ENCODE results near the gene BCL2A1. TPM values are rescaled to one million over a fixed set of nuclear protein-coding genes. Genes with fewer than 3 reads are reported as not detected.
"Not testable (repeated sequence)": the region's sequence is repeated elsewhere in the genome, so short reads cannot be mapped to it uniquely, and the experiment has no call there.

BCL2A1 gene
- total RNA-seq, 1 experiment from 2014 or later: not detected

DNA sequence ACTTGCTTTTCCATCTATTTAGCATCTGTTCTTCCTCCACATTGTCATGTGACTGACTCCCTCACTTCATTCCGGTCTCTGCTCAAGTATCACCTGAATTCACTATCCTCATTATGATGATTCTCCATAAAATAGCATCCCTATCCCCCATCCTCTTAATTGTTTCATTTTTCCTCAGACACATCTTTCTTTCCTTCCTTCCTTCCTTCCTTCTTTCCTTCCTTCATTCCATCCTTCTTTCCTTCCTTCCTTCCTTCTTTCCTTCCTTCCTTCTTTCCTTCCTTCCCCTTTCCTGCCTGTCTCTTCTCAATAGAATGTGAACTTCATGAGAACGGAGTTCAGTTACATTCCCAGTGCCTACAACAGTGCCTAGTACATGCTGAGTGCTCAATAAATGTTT, 41.6 kb downstream of the BCL2A1 start:
- Histone ChIP-seq H3K23ac (ENCODE audit: insufficient read length, low read depth, low read length) (no peak overlapping the region), H3K79me2 (ENCODE audit: insufficient read depth, low read length) (no peaks in the 10 kb centered on the region), H2BK12ac (ENCODE audit: insufficient read length, low read depth, low read length) (no peak overlapping the region), H2AFZ (ENCODE audit: low read length) (no peak overlapping the region), H4K5ac (ENCODE audit: insufficient read length, low read depth, low read length) (no peak overlapping the region), H3K23me2 (ENCODE audit: insufficient read length, low read depth, low read length, poor library complexity, severe bottlenecking) (no peaks in the 10 kb centered on the region), H3K14ac (ENCODE audit: insufficient read depth, low read length) (no peak overlapping the region), H4K91ac (ENCODE audit: insufficient read length, low read depth, low read length) (no peak overlapping the region), H3T11ph (ENCODE audit: low read length) (no peak overlapping the region), H2BK5ac (ENCODE audit: insufficient read length, low read length) (no peak overlapping the region), H3K9me3 (ENCODE audit: control insufficient read depth, low read depth, low read length) (no peaks in the 10 kb centered on the region), H3K4me2 (ENCODE audit: insufficient read depth, insufficient read length, low read length) (no peak overlapping the region), H3K9ac (ENCODE audit: extremely low read depth, insufficient read length, low read length) (no peak overlapping the region), H3K56ac (ENCODE audit: insufficient read length, low read depth, low read length) (no peak overlapping the region), H4K20me1 (ENCODE audit: control insufficient read depth, insufficient read depth, insufficient read length) (peaks cover 3% of the 10 kb centered on the region), H2BK20ac (ENCODE audit: low read depth, low read length, poor library complexity, severe bottlenecking) (no peak overlapping the region), H3K27me3 (ENCODE audit: insufficient read depth, low read length) (no peaks in the 10 kb centered on the region), H2AK5ac (ENCODE audit: insufficient read length, low read length) (no peak overlapping the region), H2BK15ac (ENCODE audit: low read depth, low read length) (no peak overlapping the region), H2BK120ac (ENCODE audit: low read depth, low read length, poor library complexity, severe bottlenecking) (no peak overlapping the region), H3K27ac (ENCODE audit: insufficient read length, low read depth, low read length) (no peak overlapping the region), H3K18ac (ENCODE audit: insufficient read length, low read depth, low read length) (no peak overlapping the region), H3K4ac (ENCODE audit: low read depth, low read length) (no peak overlapping the region), H3K4me1 (ENCODE audit: insufficient read depth, low read length) (no peaks in the 10 kb centered on the region), H4K8ac (replicated peaks; ENCODE audit: insufficient read length, low read depth, low read length) (no peak overlapping the region), H3K79me1 (ENCODE audit: insufficient read depth, low read depth, low read length, poor library complexity, severe bottlenecking) (no peaks in the 10 kb centered on the region)
- Mint-ChIP-seq H3K4me1 (no peaks in the 10 kb centered on the region), H3K36me3 (ENCODE audit: insufficient read depth in 1 of 3, low read depth in 3 of 3) (peaks cover 6 to 9% (median 7%) of the 10 kb centered on the region in 3 experiments; a peak in 5 of 7 replicates), H3K27ac (no peak overlapping the region), H3K27me3 (ENCODE audit: low read depth) (peaks cover 16% of the 10 kb centered on the region), H3K4me3 (no peak overlapping the region), H3K9me3 (peaks cover 4 to 8% of the 10 kb centered on the region in 2 experiments; a peak in 4 of 5 replicates)
- WGBS (ENCODE audit: extremely low coverage, insufficient read length, low lambda C conversion rate): no CpG with 5 or more reads among the region's 2 CpGs
- TF ChIP-seq CTCF (conservative IDR thresholded peaks at IDR 0.05): no peak
- no peak for DNase-seq

DNA sequence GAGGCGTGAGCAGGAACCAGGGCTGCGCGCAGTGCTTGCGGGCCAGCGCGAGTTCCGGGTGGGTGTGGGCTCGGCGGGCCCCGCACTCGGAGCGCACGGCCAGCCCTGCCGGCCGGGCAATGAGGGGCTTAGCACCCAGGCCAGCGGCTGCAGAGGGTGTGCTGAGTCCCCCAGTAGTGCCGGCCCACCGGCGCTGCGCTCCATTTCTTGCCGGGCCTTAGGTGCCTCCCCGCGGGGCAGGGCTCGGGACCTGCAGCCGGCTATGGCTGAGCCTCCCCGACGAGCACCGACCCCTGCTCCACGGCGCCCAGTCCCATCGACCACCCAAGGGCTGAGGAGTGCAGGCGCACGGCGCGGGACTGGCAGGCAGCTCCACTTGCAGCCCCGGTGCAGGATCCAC, 44.9 kb downstream of the BCL2A1 start:
- not testable (repeated sequence) for H2AFZ ChIP-seq (ENCODE audit: low read length); H3K23ac ChIP-seq (ENCODE audit: insufficient read length, low read depth, low read length); H3K9ac ChIP-seq (ENCODE audit: extremely low read depth, insufficient read length, low read length); H2BK15ac ChIP-seq (ENCODE audit: low read depth, low read length); H2AK5ac ChIP-seq (ENCODE audit: insufficient read length, low read length); H3K18ac ChIP-seq (ENCODE audit: insufficient read length, low read depth, low read length); H3K27ac ChIP-seq (ENCODE audit: insufficient read length, low read depth, low read length); H3K23me2 ChIP-seq (ENCODE audit: insufficient read length, low read depth, low read length, poor library complexity, severe bottlenecking); H3K27ac Mint-ChIP-seq; H3K14ac ChIP-seq (ENCODE audit: insufficient read depth, low read length); H4K20me1 ChIP-seq (ENCODE audit: control insufficient read depth, insufficient read depth, insufficient read length); H3K4ac ChIP-seq (ENCODE audit: low read depth, low read length); H4K91ac ChIP-seq (ENCODE audit: insufficient read length, low read depth, low read length); H3K9me3 ChIP-seq (ENCODE audit: control insufficient read depth, low read depth, low read length); H2BK20ac ChIP-seq (ENCODE audit: low read depth, low read length, poor library complexity, severe bottlenecking); H3K4me1 ChIP-seq (ENCODE audit: insufficient read depth, low read length); H3K27me3 ChIP-seq (ENCODE audit: insufficient read depth, low read length); H4K5ac ChIP-seq (ENCODE audit: insufficient read length, low read depth, low read length); H2BK12ac ChIP-seq (ENCODE audit: insufficient read length, low read depth, low read length); DNase-seq; H3K79me1 ChIP-seq (ENCODE audit: insufficient read depth, low read depth, low read length, poor library complexity, severe bottlenecking); H3T11ph ChIP-seq (ENCODE audit: low read length); H3K4me3 Mint-ChIP-seq; H3K4me2 ChIP-seq (ENCODE audit: insufficient read depth, insufficient read length, low read length); H4K8ac ChIP-seq (replicated peaks; ENCODE audit: insufficient read length, low read depth, low read length); H3K56ac ChIP-seq (ENCODE audit: insufficient read length, low read depth, low read length); H2BK120ac ChIP-seq (ENCODE audit: low read depth, low read length, poor library complexity, severe bottlenecking); H2BK5ac ChIP-seq (ENCODE audit: insufficient read length, low read length); H3K27me3 Mint-ChIP-seq (ENCODE audit: low read depth)
- H3K79me2 ChIP-seq (ENCODE audit: insufficient read depth, low read length): peaks cover 15% of the 10 kb centered on the region; the same call in 1 of the 2 replicates
- Mint-ChIP-seq H3K36me3 (ENCODE audit: insufficient read depth in 1 of 3, low read depth in 3 of 3) (peaks cover 20 to 25% (median 23%) of the 10 kb centered on the region in 3 experiments), H3K4me1 (peaks cover 11 to 15% of the 10 kb centered on the region in 2 experiments), H3K9me3 (peaks cover 17 to 24% of the 10 kb centered on the region in 2 experiments)
- no CpG with 5 or more reads among the region's 36 CpGs for WGBS (ENCODE audit: extremely low coverage, insufficient read length, low lambda C conversion rate)
